Left kidney (tissue), 2 donors: ENCODE data around the gene AHRR. TPM values are rescaled to one million over a fixed set of nuclear protein-coding genes. Genes with fewer than 3 reads are reported as not detected.

ENCODE experiments used
- DNase-seq: peaks from one replicate; pipeline ENCODE4 v3.0.0-alpha.2; 2013
- polyA plus RNA-seq: library from polyadenylated mRNA; unstranded; fragments of 120-200 nt; gene quantifications from one replicate; pipeline ENCODE4 v1.2.1, GENCODE V29; 2013; ENCODE audit not compliant: insufficient read length

Gene AHRR
- polyA plus RNA-seq, 1 donor, result 5.9 TPM

DNA sequence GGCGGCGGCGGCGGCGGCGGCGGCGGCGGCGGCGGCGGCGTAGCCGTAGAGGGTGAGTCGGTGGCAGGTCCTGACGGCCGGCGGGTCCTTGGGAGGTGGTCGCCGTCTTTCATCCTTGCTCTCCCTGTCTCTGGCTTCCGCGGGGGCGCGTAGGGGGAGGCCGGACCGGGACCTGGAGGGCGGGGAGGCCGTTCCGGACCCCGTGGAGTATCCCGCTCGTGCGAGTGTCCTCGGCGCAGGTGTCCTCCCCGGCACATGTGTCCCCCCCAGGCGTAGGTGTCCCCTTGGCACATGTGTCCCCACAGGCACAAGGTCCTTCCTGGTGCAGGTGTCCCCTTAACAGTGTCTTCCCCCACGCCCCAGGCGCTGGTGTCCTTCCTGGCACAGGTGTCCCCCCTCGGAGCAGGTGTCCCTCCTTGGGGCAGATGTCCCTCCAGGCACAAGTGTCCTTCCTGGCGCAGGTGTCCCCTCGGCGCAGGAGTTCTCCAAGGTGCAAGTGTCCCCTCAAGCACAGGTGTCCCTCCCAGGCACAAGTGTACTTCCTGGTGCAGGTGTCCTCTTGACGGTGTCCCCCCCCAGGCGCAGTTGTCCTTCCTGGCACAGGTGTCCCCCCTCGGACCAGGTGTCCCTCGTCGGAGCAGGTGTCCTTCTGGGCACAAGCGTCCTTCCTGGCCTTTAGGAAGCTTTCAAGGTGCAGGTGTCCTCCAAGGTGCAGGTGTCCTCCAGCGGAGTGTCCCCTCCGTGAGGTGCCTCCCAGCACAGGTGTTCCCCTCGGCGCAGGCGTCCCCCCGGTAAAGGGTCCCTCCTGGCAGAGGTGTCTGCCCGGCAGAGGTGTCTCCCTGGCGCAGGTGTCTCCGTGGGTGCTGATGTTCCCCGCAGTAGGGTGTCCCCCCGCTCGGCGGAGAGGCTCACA, 122.0 kb downstream of the AHRR start:
- DNase-seq, result no peak

DNA sequence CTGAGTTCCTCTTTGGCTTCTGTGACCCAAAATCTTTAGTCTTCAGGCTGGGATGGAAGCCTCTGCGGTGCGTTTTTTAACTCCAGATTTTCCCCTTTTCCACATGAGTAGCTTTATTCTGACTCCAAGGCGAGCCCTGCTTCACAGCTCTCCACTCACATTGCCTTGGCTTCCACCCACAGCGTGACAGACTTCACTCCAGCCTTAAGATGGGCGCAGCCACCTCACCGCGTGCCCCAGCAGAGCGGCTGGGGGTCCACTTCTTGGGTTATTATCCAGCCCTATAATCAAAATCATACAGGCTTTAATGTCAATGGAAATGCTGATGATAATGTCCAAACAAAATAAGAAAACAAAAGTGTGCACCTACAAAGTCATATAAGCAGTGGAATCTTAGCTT, 122.7 kb downstream of the AHRR start:
- no peak for DNase-seq

DNA sequence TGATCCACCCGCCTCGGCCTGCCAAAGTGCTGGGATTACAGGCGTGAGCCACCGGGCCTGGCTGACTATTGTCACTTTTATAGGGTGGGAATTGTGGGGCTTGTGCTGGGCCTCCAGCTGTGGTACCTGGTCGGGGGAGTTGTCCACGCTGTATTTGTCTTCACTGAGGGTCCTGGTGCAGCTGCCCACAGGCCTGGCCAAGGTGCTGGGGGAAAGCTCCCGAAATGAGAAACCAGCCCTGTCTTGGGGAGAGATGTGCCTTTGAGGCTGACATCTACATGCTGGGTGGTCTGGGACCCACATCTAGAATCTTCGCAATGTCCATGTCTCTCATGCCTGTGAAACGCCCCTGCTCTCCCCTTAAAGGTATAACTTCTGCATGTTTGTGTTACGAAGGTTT, 124.1 kb downstream of the AHRR start:
- DNase-seq, result no peak

DNA sequence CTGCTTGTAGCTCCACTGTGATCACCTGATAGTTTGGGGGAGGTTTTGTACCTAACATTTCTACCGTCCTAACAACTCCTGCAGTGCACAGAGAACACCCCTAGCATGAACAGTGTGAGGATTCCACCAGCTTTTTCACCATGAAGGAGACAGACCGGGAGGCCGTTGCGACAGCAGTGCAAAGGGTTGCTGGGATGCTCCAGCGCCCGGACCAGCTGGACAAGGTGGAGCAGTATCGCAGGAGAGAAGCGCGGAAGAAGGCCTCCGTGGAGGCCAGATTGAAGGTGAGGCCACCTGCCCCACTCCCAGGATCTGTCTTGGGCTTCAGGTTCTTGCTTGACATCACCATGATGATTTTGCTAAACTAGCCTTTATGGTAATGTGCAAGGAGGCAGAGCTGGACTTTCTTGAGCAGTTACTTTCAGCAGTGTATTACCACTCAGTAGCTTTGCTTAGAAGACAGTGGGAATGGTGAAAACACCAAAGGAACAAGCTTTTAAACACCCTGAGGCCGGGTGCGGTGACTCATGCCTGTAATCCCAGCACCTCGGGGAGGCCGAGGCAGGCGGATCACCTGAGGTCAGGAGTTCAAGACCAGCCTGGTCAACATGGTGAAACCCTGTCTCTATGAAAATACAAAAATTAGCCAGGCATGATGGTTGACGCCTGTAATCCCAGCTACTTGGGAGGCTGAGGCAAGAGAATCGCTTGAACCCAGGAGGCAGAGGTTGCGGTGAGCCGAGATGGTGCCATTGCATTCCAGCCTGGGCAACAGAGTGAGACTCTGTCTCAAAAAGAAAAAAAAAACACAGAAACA, 124.8 kb downstream of the AHRR start:
- DNase-seq, result no peak

DNA sequence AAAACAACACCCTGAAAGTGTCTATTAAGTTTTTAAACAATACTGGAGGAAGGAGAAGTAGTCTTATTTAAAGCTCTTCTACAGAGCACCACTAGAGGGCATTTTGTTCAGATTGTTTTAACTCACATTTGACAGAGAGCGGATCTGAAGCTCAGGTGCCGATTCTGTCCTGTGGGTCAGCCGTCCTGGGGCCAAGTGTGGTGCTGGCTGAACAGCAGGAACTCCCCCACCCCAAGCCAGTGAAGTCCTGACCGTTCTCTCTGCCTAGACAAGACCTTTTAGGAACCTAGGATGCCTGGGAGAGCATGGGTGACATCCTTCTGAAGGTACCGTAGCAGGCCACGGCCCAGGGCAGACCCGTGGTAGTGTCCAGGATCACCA, 125.4 kb downstream of the AHRR start:
- peak; percentile 30 for DNase-seq

DNA sequence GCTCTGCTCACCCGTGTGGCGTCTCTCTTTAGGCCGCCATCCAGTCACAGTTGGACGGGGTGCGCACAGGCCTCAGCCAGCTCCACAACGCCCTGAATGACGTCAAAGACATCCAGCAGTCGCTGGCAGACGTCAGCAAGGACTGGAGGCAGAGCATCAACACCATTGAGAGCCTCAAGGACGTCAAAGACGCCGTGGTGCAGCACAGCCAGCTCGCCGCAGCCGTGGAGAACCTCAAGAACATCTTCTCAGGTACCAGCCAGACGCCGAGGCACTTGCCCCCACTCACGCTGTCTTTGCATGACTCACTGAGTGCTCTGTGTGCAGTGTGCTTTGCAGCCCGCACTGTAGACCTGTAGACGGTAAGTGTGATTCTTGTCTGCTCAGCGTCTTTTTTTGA, 126.0 kb downstream of the AHRR start:
- DNase-seq, result no peak

DNA sequence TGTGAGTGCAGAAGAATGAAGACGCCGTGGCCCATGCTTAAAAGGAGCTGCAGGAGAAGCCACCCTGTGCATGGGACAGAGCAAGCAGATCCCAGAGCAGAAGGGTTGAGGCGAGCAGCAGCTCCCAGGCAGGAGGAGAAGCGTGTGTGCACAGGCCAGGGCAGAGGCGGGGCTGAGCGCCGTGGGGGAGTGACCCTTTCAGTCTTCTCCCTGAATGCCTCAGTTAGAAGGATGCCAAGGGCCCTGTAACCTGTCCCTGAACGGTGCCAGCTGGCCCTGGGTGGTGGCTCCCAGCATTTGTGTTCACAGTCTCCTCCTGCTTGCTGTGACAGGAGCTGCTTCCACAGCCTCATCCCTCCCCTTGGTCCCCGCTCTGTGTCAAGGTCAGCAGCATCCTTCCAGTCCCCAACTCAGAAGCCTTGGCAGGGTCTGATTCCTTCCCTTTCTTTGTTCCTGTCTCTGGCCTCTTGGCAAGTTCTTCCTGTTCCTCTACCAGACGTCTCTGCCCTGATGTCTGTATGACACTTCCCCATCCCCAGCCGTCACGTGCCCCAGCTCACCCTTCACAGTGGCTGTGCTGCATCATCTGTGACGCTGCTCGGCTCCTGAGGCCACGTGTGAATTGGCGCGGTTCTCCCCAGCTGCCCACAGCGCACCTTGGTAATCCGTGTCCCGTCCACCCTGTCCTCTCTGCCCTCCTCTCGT, 126.7 kb downstream of the AHRR start:
- DNase-seq, result no peak

DNA sequence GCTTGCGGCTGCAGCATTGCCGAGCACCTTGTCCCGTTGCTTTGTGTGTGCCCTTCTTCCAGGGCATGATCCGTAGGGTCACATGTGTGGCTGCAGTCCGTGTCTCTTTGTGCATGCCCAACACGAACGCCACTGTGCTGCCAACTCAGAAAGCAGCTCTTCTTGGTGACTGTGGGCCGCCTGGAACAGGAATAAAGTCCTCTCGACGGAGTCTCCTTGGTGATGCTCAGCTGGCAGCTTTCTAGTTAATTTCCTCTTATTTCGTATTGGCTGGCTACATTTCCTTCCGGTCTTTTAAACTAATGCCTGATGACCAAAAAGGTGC, 127.2 kb downstream of the AHRR start:
- no peak for DNase-seq

DNA sequence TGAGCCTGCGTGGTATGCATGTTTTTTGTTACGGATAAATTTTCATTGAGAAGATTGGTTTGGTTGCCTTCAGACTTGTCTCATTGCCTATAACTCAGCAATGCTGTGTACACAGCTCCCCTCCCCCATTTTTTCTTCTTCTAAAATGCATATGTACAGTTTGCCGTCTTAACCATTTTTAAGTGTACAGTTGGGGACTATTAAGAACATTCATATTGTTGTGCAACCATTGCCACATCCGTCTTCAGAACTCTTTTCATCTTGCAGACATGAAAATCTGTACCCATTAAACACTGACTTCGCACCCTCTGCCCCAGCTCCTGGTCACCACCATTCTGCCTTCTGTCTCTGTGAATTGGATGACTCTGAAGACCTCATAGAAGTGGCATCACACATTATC, 127.6 kb downstream of the AHRR start:
- DNase-seq, result no peak

DNA sequence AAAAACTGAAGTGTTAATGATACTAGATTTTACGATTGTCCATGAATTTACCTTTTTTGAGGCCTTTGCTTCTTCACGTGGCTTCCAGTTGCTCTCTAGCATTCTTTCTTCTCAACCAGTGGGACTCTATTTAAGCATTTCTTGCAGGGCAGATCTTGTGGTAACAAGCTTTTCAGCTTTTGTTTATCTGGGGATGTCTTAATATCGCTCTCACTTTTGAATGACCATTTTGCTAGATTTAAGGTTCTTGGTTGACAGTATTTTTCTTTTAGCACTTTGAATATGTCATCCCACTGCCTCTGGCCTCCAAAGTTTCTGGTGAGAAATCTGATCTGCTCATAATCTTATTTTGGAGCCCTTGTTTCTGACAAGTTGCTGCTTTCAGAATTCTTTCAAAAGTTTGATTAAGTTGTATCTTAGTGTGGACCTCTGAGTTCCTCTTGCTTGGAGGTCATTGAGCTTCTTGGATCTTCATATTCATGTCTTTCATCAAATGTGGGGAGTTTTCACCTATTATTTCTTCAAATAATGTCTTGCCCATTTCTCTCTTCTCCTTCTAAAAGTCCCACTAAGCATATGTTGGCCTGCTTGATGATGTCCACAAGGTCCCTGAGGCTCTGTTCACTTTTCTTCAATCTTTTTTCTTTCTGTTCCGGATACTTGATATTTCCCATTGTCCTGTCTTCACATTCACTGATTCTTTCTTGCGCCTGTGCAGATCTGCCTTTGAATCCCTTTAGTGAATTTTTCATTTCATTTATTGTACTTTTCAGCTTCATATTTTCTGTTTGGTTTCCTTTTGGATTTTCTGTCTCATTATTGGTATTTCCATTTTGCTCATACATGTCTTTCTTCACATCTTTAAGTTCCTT, 130.3 kb downstream of the AHRR start:
- DNase-seq, result no peak

DNA sequence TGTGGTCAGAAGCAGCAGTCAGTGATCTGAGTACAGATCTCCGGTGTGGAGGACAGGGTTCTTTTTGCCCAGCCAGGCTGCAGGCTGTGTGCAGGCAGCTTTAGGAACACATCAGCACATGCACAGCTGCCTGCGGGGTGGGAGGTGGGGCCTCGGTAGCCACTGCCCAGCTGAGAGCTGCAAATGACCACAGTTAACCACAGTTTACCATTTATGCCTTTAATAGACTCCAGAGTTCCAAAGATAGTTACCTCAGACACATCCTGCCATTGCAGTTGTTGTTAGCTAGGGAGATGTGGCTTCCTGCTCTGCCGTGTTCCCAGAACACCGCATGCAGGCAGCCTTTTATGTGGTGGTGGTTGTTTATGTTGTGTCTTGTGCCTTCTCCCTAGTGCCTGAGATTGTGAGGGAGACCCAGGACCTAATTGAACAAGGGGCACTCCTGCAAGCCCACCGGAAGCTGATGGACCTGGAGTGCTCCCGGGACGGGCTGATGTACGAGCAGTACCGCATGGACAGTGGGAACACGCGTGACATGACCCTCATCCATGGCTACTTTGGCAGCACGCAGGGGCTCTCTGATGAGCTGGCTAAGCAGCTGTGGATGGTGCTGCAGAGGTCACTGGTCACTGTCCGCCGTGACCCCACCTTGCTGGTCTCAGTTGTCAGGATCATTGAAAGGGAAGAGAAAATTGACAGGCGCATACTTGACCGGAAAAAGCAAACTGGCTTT, 131.6 kb downstream of the AHRR start:
- no peak for DNase-seq

DNA sequence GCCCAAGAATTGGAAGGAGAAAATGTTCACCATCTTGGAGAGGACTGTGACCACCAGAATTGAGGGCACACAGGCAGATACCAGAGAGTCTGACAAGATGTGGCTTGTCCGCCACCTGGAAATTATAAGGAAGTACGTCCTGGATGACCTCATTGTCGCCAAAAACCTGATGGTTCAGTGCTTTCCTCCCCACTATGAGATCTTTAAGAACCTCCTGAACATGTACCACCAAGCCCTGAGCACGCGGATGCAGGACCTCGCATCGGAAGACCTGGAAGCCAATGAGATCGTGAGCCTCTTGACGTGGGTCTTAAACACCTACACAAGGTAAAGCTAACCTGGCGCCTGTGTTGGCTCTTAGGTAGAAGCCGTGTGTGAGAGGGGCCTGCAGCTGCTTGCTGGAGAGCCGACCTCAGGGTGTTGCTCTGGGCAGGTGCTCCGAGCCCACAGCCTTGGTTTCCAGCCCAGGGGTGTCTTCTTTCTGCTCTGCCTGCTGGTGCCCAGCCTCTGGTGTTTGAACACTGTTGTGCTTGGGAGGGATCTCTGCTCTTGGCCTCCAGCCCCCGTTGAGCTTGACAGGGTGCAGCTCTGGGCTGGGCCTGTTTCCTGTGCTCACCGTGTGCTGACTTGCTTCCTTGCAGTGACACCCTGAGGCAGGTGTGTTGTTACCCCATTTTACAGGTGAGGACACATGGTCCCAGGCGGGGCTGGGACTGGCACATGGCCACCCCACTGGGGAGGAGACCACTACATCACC, 132.4 kb downstream of the AHRR start:
- DNase-seq, result no peak

DNA sequence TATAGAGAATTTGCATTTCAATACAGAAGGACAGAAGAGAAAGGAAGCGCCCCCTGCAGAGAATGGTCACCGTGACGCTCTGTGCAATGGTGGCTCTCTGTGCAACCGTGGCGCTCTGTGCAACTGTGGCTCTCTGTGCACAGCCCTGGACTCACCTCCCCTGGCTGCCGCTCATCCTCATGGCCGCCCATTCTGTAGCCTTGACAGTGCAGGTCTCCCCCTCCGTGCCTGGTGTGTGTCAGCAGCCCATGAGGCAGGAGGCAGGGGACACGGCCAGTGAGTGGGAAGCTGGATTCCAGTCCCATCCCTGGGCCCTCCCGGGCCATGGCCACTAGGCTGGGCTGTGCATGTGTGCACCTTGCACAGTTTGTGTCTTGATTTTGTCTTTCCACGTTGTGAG, 133.4 kb downstream of the AHRR start:
- no peak for DNase-seq

DNA sequence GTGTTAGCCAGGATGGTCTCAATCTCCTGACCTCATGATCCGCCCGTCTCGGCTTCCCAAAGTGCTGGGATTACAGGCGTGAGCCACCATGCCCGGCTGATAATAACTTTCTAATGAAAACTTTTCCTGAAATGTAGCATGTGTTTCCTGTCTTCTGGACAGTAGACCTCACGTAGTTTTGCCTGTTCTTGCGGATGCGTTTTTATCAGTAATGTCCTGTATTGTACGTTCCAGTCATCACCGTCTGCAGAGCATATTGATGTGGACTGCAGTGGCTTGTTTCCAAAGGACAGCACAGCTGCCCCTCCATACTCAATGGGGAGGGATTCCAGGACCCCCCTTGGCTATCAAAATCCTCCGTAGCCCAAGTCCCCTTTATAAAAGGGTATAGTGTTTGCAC, 134.3 kb downstream of the AHRR start:
- no peak for DNase-seq

DNA sequence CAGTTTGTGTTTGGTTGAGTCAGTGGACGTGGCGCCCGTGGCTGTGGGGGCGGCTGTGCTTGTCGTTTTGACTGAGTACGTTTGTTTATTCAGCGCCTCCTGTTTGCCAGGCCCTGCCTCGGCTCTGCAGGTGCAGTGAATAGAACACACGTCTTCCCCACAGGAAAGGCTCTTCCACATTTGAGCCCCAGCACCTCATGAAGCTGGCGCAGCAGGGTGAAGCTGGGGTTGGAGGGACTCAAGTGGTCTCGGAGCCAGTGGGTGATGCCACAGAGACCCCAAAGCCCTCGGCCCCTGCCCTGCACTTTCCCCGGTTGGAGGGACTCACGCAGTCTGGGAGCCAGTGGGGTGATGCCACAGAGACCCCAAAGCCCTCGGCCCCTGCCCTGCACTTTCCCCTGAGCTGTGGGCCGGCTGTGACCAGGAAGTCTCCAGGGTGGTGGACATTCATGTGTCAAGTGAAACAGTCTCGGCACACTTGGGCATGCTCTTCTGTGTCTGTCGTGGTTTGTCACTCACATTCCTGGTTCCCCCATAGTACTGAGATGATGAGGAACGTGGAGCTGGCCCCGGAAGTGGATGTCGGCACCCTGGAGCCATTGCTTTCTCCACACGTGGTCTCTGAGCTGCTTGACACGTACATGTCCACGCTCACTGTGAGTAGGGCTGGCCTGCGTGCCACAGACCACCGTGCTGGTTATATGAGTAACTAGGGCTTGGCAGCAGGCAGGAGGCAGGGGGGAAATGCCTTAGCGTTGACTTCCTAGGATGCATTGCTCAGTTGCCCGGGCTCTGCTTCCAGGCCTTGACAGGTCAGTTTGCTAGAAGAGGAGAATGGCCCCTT, 135.1 kb downstream of the AHRR start:
- DNase-seq, result no peak

DNA sequence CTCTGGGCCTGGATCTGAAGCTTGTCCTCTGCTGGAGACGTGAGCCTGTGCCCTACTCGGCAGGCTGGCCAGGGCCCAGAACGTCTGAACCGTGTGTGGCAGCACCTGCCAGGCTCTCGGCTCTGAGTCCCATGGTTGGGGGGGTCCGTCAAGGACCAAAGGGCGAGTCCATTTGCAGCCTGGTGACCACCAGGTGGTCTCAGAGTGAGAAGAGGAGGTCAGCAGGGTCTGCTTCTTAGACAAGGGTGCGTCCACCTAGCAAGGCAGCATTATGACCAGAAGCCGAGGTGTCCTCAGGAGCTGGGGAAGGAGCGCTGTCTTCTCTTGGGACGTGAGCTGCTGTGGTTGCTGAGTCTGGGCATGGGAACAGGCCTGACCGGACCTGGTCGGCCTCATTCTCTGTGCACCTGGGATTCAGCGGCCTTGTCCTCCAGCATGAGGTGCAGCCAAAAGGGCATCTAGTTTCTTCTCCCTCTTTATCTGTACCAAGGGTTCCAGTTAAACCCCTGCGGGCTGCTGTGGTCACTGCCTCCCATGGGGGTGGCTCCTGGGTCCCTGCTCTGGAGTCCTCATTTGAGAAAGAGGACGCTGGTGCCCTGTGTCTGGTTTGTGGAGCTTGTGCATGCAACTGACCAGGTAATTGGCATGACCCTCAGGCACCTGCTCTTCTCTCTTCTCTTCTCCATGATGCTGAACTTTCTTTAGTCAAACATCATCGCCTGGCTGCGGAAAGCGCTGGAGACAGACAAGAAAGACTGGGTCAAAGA, 135.9 kb downstream of the AHRR start:
- DNase-seq, result no peak

DNA sequence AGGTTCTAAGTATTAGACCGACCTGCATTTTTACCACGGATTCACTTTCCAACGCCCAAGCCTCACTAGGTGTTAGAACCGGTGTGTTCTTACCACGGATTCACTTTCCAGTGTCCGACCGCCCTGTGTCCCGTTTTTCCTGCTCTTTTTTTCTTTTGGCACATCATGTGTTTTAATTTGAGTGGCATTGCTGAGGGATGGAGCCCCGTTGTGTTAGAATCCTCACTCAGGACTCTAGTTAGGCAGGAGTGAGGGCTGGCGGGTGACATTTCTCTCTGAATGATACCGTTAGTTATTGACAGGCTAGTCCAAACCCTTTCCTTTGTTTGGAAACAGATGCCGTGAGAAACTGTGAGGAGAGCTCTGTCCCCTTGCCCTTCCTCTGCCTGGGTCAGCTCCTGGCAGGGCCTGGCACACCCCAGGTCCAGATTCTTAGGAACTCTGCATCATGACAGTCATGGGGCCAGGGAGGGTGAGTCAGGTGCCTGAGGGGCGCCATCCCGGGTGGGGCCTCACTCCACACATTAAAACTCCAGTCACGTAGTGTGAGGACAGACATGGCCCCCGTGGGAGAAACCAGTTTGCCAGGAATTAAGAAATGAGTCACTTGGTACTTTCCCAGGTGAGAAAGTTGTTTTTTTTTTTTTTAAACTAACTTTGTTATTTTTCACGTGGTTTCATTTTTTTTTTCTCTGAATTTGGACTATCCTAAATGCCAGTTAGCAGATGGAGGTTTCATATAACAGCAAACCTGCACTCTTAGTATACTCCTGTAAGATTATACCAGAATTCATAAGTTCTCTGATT, 137.2 kb downstream of the AHRR start:
- no peak for DNase-seq
